ENCODE data around the gene NOP56. TPM values are rescaled to one million over a fixed set of nuclear protein-coding genes. Genes with fewer than 3 reads are reported as not detected.
A peak's percentile ranks its signal among the peaks of the same experiment; 100 is the strongest.
"Not testable (repeated sequence)": the region's sequence is repeated elsewhere in the genome, so short reads cannot be mapped to it uniquely, and the experiment has no call there.

Gene NOP56
- total RNA-seq, 4 donors from 2014 or later = 80.0 to 141 (median 87.6) TPM

GRCh38 chr20:2694008-2694471 is 41.6 kb downstream of the NOP56 start:
- TF ChIP-seq EP300 (IDR thresholded peaks at IDR 0.05) (no peak), POLR2A (IDR thresholded peaks at IDR 0.05) (no peak)
- TF ChIP-seq, protein P1, sequence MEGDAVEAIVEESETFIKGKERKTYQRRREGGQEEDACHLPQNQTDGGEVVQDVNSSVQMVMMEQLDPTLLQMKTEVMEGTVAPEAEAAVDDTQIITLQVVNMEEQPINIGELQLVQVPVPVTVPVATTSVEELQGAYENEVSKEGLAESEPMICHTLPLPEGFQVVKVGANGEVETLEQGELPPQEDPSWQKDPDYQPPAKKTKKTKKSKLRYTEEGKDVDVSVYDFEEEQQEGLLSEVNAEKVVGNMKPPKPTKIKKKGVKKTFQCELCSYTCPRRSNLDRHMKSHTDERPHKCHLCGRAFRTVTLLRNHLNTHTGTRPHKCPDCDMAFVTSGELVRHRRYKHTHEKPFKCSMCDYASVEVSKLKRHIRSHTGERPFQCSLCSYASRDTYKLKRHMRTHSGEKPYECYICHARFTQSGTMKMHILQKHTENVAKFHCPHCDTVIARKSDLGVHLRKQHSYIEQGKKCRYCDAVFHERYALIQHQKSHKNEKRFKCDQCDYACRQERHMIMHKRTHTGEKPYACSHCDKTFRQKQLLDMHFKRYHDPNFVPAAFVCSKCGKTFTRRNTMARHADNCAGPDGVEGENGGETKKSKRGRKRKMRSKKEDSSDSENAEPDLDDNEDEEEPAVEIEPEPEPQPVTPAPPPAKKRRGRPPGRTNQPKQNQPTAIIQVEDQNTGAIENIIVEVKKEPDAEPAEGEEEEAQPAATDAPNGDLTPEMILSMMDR (IDR thresholded peaks at IDR 0.05) = no peak
- Histone ChIP-seq H3K27me3 (peaks cover 0 to 27% of the 10 kb centered on the region in 2 donors), H3K4me1 (peaks cover 0 to 21% (median 3%) of the 10 kb centered on the region in 4 donors), H3K27ac (no peak overlapping the region), H3K9me3 (no peaks in the 10 kb centered on the region), H3K4me3 (peak overlapping the region in 2 of 4 donors; percentile 33 to 60), H3K36me3 (no peaks in the 10 kb centered on the region)
- 29 to 34% methylated on average over 21 to 22 of the region's 23 CpGs for WGBS, 2 donors
- DNase-seq (ENCODE audit: low spot score in 2 of 2) = no peak

DNA sequence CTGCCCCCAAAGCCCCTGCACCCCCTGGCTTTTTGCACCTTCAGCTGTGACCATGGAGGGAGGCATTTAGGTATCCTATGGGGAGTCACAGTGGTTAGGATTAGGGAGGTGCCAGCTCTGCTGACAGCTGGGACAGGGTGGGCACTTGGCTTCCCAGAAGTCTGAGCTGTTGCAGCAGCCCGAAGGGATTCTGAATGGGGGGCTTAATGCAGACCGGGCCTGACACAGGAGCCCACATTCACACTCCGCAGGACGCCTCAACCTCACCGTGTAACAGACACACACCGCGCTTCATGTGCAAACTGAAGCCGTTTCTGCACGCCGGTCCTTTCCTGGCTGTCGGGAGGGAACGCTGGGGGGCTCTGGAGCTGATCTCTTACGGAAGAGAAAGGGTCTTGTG is 42.1 kb downstream of the NOP56 start:
- peaks cover 0 to 21% (median 3%) of the 10 kb centered on the region in 4 donors for H3K4me1 ChIP-seq
- no peak overlapping the region for H3K27ac ChIP-seq
- TF ChIP-seq, protein P1 (IDR thresholded peaks at IDR 0.05) = no peak
- TF ChIP-seq EP300 (IDR thresholded peaks at IDR 0.05) = no peak
- TF ChIP-seq POLR2A (IDR thresholded peaks at IDR 0.05) = no peak
- peaks cover 0 to 27% of the 10 kb centered on the region in 2 donors for H3K27me3 ChIP-seq
- H3K36me3 ChIP-seq = no peaks in the 10 kb centered on the region
- no peaks in the 10 kb centered on the region for H3K9me3 ChIP-seq
- WGBS, 2 donors = 60 to 64% methylated on average over 11 to 13 of the region's 13 CpGs
- no peak for DNase-seq (ENCODE audit: low spot score in 2 of 2)
- no peak overlapping the region for H3K4me3 ChIP-seq

DNA sequence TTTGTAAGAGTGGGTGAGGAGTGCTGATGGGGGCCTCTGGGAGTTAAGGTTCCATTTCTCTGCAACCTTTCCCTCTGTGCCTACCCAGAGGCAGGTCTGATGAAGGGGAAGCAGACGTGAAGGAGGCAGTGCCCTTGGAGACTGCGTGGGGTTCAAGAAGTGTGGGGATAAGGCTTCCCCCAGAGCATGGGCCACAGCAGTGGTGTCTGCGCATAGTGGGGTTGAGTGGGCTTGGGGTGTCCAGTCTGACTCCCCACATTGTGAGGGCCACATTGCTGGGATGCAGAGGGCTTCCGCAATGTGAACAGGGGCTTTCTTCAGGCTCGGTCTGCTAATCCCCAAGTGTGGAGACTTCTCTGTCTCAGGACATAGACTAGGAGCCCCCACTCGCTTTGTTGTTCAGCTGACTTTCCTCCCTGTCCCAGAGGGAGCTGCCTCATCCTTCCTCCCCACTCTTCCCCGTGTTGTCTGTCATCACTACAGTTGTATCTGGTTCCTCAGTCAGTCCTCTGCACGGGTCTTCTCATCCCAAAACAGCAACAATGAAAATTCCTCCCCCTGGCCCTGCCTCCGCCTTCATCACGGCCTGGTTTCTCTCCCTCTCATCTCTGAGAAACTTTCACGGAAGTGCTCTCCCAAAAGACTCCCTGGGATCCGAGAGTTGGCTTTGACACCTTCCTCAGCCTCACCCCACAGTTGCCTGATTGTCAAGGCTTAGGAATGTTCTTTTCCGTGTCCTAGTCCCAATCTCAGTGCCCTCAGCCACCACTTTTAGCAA is 43.0 kb downstream of the NOP56 start:
- no peaks in the 10 kb centered on the region for H3K9me3 ChIP-seq
- H3K4me3 ChIP-seq = no peak overlapping the region
- H3K27ac ChIP-seq = no peak overlapping the region
- no peak for TF ChIP-seq POLR2A (IDR thresholded peaks at IDR 0.05)
- TF ChIP-seq EP300 (IDR thresholded peaks at IDR 0.05) = no peak
- TF ChIP-seq, protein P1 (IDR thresholded peaks at IDR 0.05) = no peak
- peaks cover 0 to 21% (median 3%) of the 10 kb centered on the region in 4 donors for H3K4me1 ChIP-seq
- H3K27me3 ChIP-seq = peaks cover 0 to 27% of the 10 kb centered on the region in 2 donors
- WGBS, 2 donors = 74 to 76% methylated on average over 13 of the region's 13 CpGs
- DNase-seq (ENCODE audit: low spot score in 2 of 2) = no peak
- no peaks in the 10 kb centered on the region for H3K36me3 ChIP-seq

DNA sequence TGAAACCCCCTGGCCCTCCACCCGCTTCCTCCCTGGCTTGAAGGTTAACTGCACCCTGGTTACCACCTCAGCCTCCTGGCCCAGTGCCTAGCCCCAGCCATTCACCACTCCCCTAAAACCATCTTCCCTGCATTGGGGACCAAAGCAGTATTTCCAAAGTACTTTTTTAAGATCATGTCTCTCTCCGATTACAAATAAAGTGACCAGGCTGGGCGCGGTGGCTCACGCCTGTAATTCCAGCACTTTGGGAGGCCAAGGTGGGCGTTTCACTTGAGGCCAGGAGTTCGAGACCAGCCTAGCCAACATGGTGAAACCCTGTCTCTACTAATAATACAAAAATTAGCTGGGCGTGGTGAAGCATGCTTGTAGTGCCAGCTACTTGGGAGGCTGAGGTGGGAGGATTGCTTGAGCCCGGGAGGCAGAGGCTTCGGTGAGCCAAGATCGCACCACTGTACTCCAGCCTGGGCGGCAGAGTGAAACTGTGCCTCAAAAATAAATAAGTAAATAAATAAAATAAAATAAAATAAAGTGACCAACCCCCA is 43.6 kb downstream of the NOP56 start:
- DNase-seq (ENCODE audit: low spot score in 2 of 2); H3K36me3 ChIP-seq; H3K9me3 ChIP-seq; H3K27ac ChIP-seq; H3K4me3 ChIP-seq: not testable (repeated sequence)
- WGBS, 2 donors = 94 to 95% methylated on average over 12 of the region's 12 CpGs
- H3K27me3 ChIP-seq = peaks cover 0 to 27% of the 10 kb centered on the region in 2 donors
- peaks cover 0 to 21% (median 3%) of the 10 kb centered on the region in 4 donors for H3K4me1 ChIP-seq

- H3K4me1 ChIP-seq = peaks cover 0 to 19% (median 3%) of the 10 kb centered on the region in 4 donors
- no peak for DNase-seq (ENCODE audit: low spot score in 2 of 2)
- H3K27me3 ChIP-seq = peaks cover 0 to 27% of the 10 kb centered on the region in 2 donors
- no peak overlapping the region for H3K27ac ChIP-seq
- H3K36me3 ChIP-seq = no peaks in the 10 kb centered on the region
- no peak for TF ChIP-seq EP300 (IDR thresholded peaks at IDR 0.05)
- TF ChIP-seq, protein P1 (IDR thresholded peaks at IDR 0.05) = no peak
- TF ChIP-seq POLR2A (IDR thresholded peaks at IDR 0.05) = no peak
- 84 to 91% methylated on average over 9 of the region's 9 CpGs for WGBS, 2 donors
- no peak overlapping the region for H3K4me3 ChIP-seq
- no peaks in the 10 kb centered on the region for H3K9me3 ChIP-seq
Observed at GRCh38 chr20:2696646-2697045, 44.2 kb downstream of the NOP56 start.
